C4-2B (cell line): ENCODE results near the gene TSEN2.

Source experiments
- CTCF ChIP-seq: fragments of 450-650 bp; conservative IDR thresholded peaks from 2 replicates; pipeline ENCODE4 v1.5.1; 2017; ENCODE audit warnings: mild to moderate bottlenecking
- ZFX ChIP-seq: fragments of 450-650 bp; IDR thresholded peaks from 2 replicates; pipeline ENCODE4 v1.6.1; 2017

GRCh38 chr3:12462159-12462947 lies 21.9 kb upstream of the TSEN2 start:
- TF ChIP-seq CTCF = no peak
- no peak for TF ChIP-seq ZFX
